Measurements from ENCODE around the gene KSR1. TPM values are rescaled to one million over a fixed set of nuclear protein-coding genes. Genes with fewer than 3 reads are reported as not detected.

Gene KSR1
- total RNA-seq, 1 experiment from 2014 or later, result 21.7 TPM

DNA sequence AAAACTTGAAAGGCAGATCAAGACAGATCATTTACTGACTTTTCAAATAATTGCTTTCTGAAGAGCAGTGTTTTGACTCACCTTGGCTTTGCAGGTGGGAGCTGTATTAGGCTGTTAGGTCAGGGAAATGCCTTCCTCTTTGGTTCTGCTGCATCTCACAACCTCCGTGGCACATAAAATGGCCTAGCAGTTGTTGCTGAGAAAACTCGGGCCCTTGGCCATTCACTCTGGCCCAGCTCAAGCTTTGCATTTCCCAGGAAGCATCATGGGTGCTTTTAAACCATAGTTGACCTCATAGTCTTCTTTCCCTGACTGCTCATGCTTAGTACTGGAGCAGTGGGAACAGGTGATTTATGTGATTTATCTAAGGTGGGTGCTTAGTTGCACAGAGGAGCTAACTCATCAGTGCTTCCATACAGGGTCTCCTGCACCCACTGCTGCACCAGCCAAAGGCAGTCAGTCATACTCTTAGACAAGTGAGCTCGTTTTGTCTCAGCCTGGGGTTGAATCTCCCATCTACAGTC lies 83.6 kb downstream of the KSR1 start:
- Histone ChIP-seq H3K27me3 (ENCODE audit: control insufficient read depth, insufficient read depth, low read length) (no peaks in the 10 kb centered on the region), H3K27ac (ENCODE audit: low read length) (no peak overlapping the region), H3K9me3 (ENCODE audit: control insufficient read depth, insufficient read depth, low read depth, low read length) (no peaks in the 10 kb centered on the region), H3K4me1 (ENCODE audit: control insufficient read depth, insufficient read depth, low read length) (peaks cover 7% of the 10 kb centered on the region), H3K36me3 (ENCODE audit: control insufficient read depth, insufficient read depth, low read length) (no peaks in the 10 kb centered on the region), H3K4me3 (ENCODE audit: low read depth in 2 of 2, low read length in 2 of 2) (no peak overlapping the region)
- DNase-seq (ENCODE audit: low read depth, low spot score), result no peak
- TF ChIP-seq, protein P1, sequence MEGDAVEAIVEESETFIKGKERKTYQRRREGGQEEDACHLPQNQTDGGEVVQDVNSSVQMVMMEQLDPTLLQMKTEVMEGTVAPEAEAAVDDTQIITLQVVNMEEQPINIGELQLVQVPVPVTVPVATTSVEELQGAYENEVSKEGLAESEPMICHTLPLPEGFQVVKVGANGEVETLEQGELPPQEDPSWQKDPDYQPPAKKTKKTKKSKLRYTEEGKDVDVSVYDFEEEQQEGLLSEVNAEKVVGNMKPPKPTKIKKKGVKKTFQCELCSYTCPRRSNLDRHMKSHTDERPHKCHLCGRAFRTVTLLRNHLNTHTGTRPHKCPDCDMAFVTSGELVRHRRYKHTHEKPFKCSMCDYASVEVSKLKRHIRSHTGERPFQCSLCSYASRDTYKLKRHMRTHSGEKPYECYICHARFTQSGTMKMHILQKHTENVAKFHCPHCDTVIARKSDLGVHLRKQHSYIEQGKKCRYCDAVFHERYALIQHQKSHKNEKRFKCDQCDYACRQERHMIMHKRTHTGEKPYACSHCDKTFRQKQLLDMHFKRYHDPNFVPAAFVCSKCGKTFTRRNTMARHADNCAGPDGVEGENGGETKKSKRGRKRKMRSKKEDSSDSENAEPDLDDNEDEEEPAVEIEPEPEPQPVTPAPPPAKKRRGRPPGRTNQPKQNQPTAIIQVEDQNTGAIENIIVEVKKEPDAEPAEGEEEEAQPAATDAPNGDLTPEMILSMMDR (IDR thresholded peaks at IDR 0.05), result no peak
- TF ChIP-seq, protein P2, sequence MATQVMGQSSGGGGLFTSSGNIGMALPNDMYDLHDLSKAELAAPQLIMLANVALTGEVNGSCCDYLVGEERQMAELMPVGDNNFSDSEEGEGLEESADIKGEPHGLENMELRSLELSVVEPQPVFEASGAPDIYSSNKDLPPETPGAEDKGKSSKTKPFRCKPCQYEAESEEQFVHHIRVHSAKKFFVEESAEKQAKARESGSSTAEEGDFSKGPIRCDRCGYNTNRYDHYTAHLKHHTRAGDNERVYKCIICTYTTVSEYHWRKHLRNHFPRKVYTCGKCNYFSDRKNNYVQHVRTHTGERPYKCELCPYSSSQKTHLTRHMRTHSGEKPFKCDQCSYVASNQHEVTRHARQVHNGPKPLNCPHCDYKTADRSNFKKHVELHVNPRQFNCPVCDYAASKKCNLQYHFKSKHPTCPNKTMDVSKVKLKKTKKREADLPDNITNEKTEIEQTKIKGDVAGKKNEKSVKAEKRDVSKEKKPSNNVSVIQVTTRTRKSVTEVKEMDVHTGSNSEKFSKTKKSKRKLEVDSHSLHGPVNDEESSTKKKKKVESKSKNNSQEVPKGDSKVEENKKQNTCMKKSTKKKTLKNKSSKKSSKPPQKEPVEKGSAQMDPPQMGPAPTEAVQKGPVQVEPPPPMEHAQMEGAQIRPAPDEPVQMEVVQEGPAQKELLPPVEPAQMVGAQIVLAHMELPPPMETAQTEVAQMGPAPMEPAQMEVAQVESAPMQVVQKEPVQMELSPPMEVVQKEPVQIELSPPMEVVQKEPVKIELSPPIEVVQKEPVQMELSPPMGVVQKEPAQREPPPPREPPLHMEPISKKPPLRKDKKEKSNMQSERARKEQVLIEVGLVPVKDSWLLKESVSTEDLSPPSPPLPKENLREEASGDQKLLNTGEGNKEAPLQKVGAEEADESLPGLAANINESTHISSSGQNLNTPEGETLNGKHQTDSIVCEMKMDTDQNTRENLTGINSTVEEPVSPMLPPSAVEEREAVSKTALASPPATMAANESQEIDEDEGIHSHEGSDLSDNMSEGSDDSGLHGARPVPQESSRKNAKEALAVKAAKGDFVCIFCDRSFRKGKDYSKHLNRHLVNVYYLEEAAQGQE (IDR thresholded peaks at IDR 0.05; ENCODE audit: insufficient read depth in 1 of 2, low read depth in 2 of 2, low read length in 1 of 2), result no peak
- no peak for TF ChIP-seq POLR2AphosphoS5 (IDR thresholded peaks at IDR 0.05; ENCODE audit: low read depth, low read length)
- TF ChIP-seq SIN3A (IDR thresholded peaks at IDR 0.05; ENCODE audit: borderline replicate concordance, insufficient read depth, low read depth, low read length), result no peak
- no peak for TF ChIP-seq TCF7L2 (IDR thresholded peaks at IDR 0.05; ENCODE audit: low read depth, low read length)
- POLR2A ChIA-PET, result interaction anchor here (0.5 to 0.8 kb wide), 3 partner anchors 19 to 1314 kb away, joined by 3 to 12 read pairs (median 7); no protein-coding TSS in a partner anchor
- CTCF ChIA-PET, result interaction anchor here (0.6 kb wide), 1 partner anchor 91 kb away, joined by 3 read pairs; no protein-coding TSS in a partner anchor
- no peak for ATAC-seq
- in situ Hi-C loops (cut with HindIII; ENCODE audit: low pct_unique_long_range_greater_than_20kb, low sequenced_read_pairs) (no loop called here), intact Hi-C loops (cut with micrococcal nuclease; ENCODE audit: unreplicated experiment) (no loop called here)
- BruUV-seq (replicated peaks), result no TSS peak

DNA sequence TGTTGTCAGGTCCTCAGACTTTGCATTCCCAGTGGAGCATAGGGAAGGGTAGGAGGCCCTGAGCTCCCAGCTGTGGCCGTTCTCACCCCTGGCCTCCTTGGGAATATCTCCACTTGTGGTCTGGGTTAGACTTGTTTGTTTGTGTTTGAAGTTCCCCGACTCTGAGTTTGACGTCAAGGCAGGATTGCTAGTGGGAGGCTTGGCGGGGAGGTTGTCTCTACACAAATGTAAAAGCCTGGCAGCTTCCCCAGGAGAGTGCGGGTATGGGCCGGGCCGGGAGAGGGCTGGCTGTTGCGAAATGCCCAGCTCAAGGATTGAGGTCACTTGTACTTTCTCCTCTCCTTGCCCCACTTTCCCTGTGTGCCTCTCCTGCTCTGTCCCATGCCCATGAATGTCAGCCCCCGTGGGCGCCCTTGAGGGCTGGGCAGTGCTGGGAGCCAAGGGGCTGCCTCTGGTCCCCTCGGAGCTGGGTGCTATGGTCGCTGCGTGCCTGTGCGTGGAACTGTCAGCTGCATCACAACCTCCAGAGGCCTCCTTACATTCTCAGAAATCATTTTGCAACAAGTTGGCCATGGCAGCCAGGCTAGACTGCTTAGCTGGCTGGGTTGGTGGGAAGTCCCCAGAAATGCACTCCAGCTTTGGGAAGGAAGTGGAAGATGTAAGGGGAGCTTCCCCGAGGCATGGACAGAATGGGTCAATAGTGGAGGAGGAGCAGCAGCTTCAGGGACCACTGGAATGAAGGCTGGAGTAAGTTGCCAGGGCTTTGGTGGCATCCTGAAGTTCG lies 84.3 kb downstream of the KSR1 start:
- ATAC-seq, result 0 out of 2 replicates have a peak, but pooled peaks have one; percentile 26
- no TSS peak for BruUV-seq (replicated peaks)
- Histone ChIP-seq H3K4me3 (ENCODE audit: low read depth in 2 of 2, low read length in 2 of 2) (no peak overlapping the region), H3K27ac (ENCODE audit: low read length) (no peak overlapping the region), H3K36me3 (ENCODE audit: control insufficient read depth, insufficient read depth, low read length) (no peaks in the 10 kb centered on the region), H3K4me1 (ENCODE audit: control insufficient read depth, insufficient read depth, low read length) (peaks cover 5% of the 10 kb centered on the region), H3K27me3 (ENCODE audit: control insufficient read depth, insufficient read depth, low read length) (no peaks in the 10 kb centered on the region), H3K9me3 (ENCODE audit: control insufficient read depth, insufficient read depth, low read depth, low read length) (no peaks in the 10 kb centered on the region)
- TF ChIP-seq TCF7L2 (IDR thresholded peaks at IDR 0.05; ENCODE audit: low read depth, low read length) (no peak), SIN3A (IDR thresholded peaks at IDR 0.05; ENCODE audit: borderline replicate concordance, insufficient read depth, low read depth, low read length) (no peak), POLR2AphosphoS5 (IDR thresholded peaks at IDR 0.05; ENCODE audit: low read depth, low read length) (no peak)
- TF ChIP-seq, protein P1 (IDR thresholded peaks at IDR 0.05), result no peak
- TF ChIP-seq, protein P2 (IDR thresholded peaks at IDR 0.05; ENCODE audit: insufficient read depth in 1 of 2, low read depth in 2 of 2, low read length in 1 of 2), result no peak
- in situ Hi-C loops (cut with HindIII; ENCODE audit: low pct_unique_long_range_greater_than_20kb, low sequenced_read_pairs), result no loop called here
- CTCF ChIA-PET, result interaction anchor here (0.6 kb wide), 1 partner anchor 90 kb away, joined by 3 read pairs; no protein-coding TSS in a partner anchor
- POLR2A ChIA-PET, result interaction anchor here (0.6 to 0.8 kb wide), 2 partner anchors 20 to 85 kb away, joined by 3 to 12 read pairs; no protein-coding TSS in a partner anchor
- intact Hi-C loops (cut with micrococcal nuclease; ENCODE audit: unreplicated experiment), result no loop called here
- no peak for DNase-seq (ENCODE audit: low read depth, low spot score)

Data from Panc1 (cell line).